GM19397 (cell line): ENCODE results near the gene POMGNT1.
A peak's percentile ranks its signal among the peaks of the same experiment; 100 is the strongest.

Experiments used
- ATAC-seq: cut with Tn5 transposase; IDR thresholded peaks from one replicate; pipeline ENCODE4 v1.9.1; 2021; ENCODE audit warnings: mild to moderate bottlenecking, moderate library complexity; ENCODE audit not compliant: unreplicated experiment

POMGNT1 gene

GRCh38 chr1:46158312-46159281, 39.6 kb downstream of the POMGNT1 start:
- peak; percentile 68 for ATAC-seq

DNA sequence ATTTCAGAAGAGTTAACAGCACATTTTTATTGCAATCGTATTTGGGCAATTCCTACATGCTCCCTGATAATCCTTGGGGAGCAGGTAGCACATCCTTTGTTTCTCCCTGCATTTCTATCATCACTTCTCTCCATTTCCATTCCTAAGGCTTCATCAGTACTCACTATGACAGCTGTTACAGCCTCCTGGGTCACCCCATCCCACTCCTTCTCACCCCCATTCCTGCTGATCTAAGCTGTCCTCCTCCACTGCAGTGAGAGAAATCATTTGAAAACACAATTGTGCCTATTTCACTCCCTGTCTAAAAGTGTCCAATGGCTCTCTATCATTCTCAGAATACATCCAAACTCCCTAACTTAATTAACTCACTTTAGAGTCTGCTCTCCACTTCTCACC, 40.3 kb downstream of the POMGNT1 start:
- ATAC-seq: no peak

DNA sequence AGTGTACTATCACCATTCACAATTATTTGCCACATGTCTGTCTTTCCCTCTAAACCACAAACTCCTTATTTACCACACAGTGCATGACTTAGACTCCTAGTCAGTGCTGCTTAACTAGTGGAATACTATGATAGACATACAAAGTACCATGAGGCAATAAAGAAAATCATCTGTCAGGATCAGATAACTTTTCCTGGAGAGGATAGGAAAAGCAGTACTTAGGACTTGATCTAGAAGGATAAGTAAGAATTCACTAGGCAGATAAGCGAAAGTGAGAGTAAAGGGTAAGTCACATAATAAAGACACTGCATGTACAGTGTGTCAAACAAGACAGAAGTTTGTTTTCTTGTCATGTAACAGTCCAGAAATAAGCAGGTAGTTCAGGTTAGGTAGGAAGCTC, 44.5 kb downstream of the POMGNT1 start:
- ATAC-seq: no peak

DNA sequence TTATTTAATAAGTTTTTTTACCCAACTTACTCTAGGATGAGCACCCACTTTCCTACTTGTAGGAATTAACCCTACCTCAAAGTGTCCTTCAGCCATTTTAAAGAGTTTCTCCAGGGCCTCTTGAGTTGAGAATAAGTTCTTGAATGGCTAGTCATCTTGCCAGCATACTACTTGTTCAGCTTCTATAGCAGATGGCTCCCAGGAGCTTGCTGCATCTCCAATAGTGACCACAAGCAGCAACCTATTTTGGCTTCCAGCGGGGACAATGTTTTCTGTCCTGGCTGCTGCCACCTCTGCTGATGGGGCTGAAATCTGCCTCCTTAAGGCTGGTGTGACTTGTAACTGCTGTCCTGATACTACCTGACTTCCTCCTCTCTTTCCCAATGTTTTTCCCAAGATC, 45.0 kb downstream of the POMGNT1 start:
- no peak for ATAC-seq

DNA sequence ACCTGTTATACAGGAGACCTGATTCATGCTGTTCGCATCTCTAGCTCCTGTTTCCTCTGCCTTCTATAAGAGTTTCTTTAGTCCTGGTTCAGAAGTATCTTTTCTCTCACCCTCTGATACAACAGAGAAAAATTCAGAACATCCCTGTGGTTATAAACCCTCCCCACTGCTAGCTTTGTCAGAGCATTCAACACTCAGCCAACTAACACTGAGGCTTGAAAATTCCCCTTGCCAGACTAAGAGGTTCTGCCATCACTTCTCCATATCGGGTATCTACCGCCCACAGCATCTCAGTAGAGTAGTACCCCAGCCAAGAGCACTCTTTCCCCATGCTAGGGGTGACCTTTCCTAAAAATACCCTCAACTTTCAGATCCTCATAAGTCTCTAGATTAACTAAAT, 46.2 kb downstream of the POMGNT1 start:
- ATAC-seq: no peak

DNA sequence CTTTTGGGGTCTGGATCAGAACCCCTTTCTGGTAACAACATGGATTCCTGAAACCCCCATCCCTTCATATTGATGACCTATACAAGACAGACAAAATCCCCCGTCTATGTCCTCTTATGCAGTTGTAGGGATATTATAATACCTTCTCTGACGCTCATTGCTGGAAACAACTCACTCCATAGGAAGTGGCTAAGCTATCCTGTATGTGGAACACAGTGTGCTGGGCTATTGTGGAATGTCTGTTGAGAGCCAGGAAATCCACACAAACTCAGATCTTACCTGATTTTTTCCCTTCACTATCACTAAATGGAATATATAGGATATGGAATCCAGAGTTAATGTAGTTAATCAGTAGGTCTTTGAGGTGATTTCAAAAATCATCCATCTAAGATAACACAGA, 48.1 kb downstream of the POMGNT1 start:
- ATAC-seq: no peak

- no peak for ATAC-seq
Observed at GRCh38 chr1:46148318-46148717, 49.9 kb downstream of the POMGNT1 start.
